Globus pallidus (tissue), 1 donor: ENCODE measurements around the gene C20orf141.
"Not testable (repeated sequence)": the region's sequence is repeated elsewhere in the genome, so short reads cannot be mapped to it uniquely, and the experiment has no call there.

Source experiments
- DNase-seq: peaks from one replicate; pipeline ENCODE4 v3.0.0-alpha.2; 2015; ENCODE audit warnings: low spot score

C20orf141 gene

GRCh38 chr20:2820896-2821869 lies 6.4 kb downstream of the C20orf141 start:
- no peak for DNase-seq

GRCh38 chr20:2822073-2822472 lies 7.3 kb downstream of the C20orf141 start:
- no peak for DNase-seq

GRCh38 chr20:2825761-2826160 lies 11.0 kb downstream of the C20orf141 start:
- DNase-seq, result no peak

- no peak for DNase-seq
Measured at GRCh38 chr20:2826655-2827054, 11.9 kb downstream of the C20orf141 start.

GRCh38 chr20:2829376-2829775 lies 14.6 kb downstream of the C20orf141 start:
- no peak for DNase-seq

GRCh38 chr20:2831206-2831605 lies 16.4 kb downstream of the C20orf141 start:
- not testable (repeated sequence) for DNase-seq

GRCh38 chr20:2833761-2834160 lies 19.0 kb downstream of the C20orf141 start:
- DNase-seq, result no peak

- no peak for DNase-seq
Measured at GRCh38 chr20:2834401-2835110, 19.8 kb downstream of the C20orf141 start.

- no peak for DNase-seq
Measured at GRCh38 chr20:2835331-2835796, 20.6 kb downstream of the C20orf141 start.

- no peak for DNase-seq
Measured at GRCh38 chr20:2836035-2836434, 21.2 kb downstream of the C20orf141 start.

- DNase-seq, result no peak
Measured at GRCh38 chr20:2837221-2837960, 22.6 kb downstream of the C20orf141 start.

GRCh38 chr20:2838170-2838797 lies 23.5 kb downstream of the C20orf141 start:
- DNase-seq, result no peak

- DNase-seq, result no peak
Measured at GRCh38 chr20:2838847-2839671, 24.3 kb downstream of the C20orf141 start.

GRCh38 chr20:2839732-2840137 lies 24.9 kb downstream of the C20orf141 start:
- DNase-seq, result no peak

GRCh38 chr20:2840138-2840966 lies 25.6 kb downstream of the C20orf141 start, which contains the start of the genes PCED1A and VPS16:
TSS of gene PCED1A (minus strand) at chr20:2840655. CDS start at chr20:2839912, 743 bp downstream.
TSS of gene VPS16 (plus strand) at chr20:2840745. CDS start at chr20:2840775, 30 bp downstream.
- peak; percentile 82 for DNase-seq

GRCh38 chr20:2840967-2841531 lies 26.3 kb downstream of the C20orf141 start:
- no peak for DNase-seq

- no peak for DNase-seq
Measured at GRCh38 chr20:2845607-2846006, 30.8 kb downstream of the C20orf141 start.

GRCh38 chr20:2846698-2847097 lies 31.9 kb downstream of the C20orf141 start:
- no peak for DNase-seq

- no peak for DNase-seq
Measured at GRCh38 chr20:2847802-2848201, 33.0 kb downstream of the C20orf141 start.
